HCT116 (cell line): Measurements from ENCODE around the gene BLNK. TPM values are rescaled to one million over a fixed set of nuclear protein-coding genes. Genes with fewer than 3 reads are reported as not detected.

Experiments
- ATAC-seq: fragments of 200-7000 bp; cut with Tn5 transposase; 2 replicates; pipeline ENCODE4 v1.9.1; 2020; ENCODE audit warnings: mild to moderate bottlenecking, moderate library complexity
- BruUV-seq: library from RNA; stranded (reverse); fragments of 400-500 nt; replicated peaks from 2 replicates; lab custom pipeline; 2021; lab: Mats Ljungman, UMichigan
- CTCF ChIA-PET: fragments of 300-600 bp; sonication (Branson Sonifier 250); formaldehyde crosslinking; loops from one replicate; lab custom pipeline; 2021; ENCODE audit warnings: antibody characterized with exemption; lab: Charles Lee
- POLR2A ChIA-PET: fragments of 300-600, 350-600 bp; sonication (Branson Sonifier 250); formaldehyde crosslinking; loops from one replicate; lab custom pipeline; 2021; ENCODE audit warnings: antibody characterized with exemption; lab: Charles Lee
- RAD21 ChIA-PET, 2 experiments: fragments of 300-600 bp; sonication (Branson Sonifier 250); formaldehyde crosslinking; loops; one replicate each; lab custom pipeline; 2023; ENCODE audit warnings: low total read pairs in 2 of 2; ENCODE audit not compliant: uncharacterized antibody in 2 of 2, unreplicated experiment in 2 of 2, low non-redundant PET in 1 of 2; lab: Charles Lee
- DNase-seq: peaks from one replicate; pipeline ENCODE4 v3.0.0-alpha.2; 2010; ENCODE audit warnings: low read depth, low spot score
- H2AFZ ChIP-seq: fragments of 200-600 bp; shearing (Covaris generic), sonication (generic); 2 replicates; pipeline ENCODE4 v1.6.1; 2017; ENCODE audit warnings: low read depth, mixed run types, mixed read lengths, antibody characterized with exemption, low read length; ENCODE audit not compliant: poor library complexity, severe bottlenecking
- H3K27ac ChIP-seq: 2 replicates; pipeline ENCODE4 v1.5.1; 2012; ENCODE audit warnings: low read depth, low read length
- H3K27me3 ChIP-seq: fragments of 200-600 bp; sonication (generic); 2 replicates; pipeline ENCODE4 v1.6.1; 2016; ENCODE audit warnings: mixed run types, low read length, mixed read lengths; ENCODE audit not compliant: insufficient read depth
- H3K36me3 ChIP-seq, 2 experiments: fragments of 200-500 bp in 1 of 2; fragments of 200-600 bp in 1 of 2; sonication (Bioruptor generic) in 1 of 2; sonication (generic) in 1 of 2; 2 replicates each; pipeline versions ENCODE4 v1.5.1 to v1.6.1; 2014 to 2016; ENCODE audit warnings: low read length in 2 of 2, inconsistent platforms in 1 of 2, mixed read lengths in 1 of 2, mixed run types in 1 of 2; ENCODE audit not compliant: insufficient read depth in 2 of 2, control insufficient read depth in 1 of 2
- H3K4me1 ChIP-seq, 2 experiments: fragments of 200-600 bp in 1 of 2; sonication (generic) in 1 of 2; 2 replicates each; pipeline versions ENCODE4 v1.5.1 to v1.6.1; 2012 to 2017; ENCODE audit warnings: low read length in 2 of 2, inconsistent platforms in 1 of 2, mild to moderate bottlenecking in 1 of 2, mixed read lengths in 1 of 2, mixed run types in 1 of 2, moderate library complexity in 1 of 2; ENCODE audit not compliant: insufficient read depth in 2 of 2, control insufficient read depth in 1 of 2
- H3K4me2 ChIP-seq: fragments of 200-600 bp; sonication (generic); 2 replicates; pipeline ENCODE4 v1.6.1; 2017; ENCODE audit warnings: mixed run types, low read length, mixed read lengths
- H3K4me3 ChIP-seq, 2 experiments: fragments of 200-600 bp in 1 of 2; sonication (generic) in 1 of 2; replicated peaks in 1 of 2; 2 replicates each; pipeline ENCODE4 v1.5.1; 2011 to 2016; ENCODE audit warnings: low read length in 2 of 2, control low read depth in 1 of 2, low read depth in 1 of 2, mild to moderate bottlenecking in 1 of 2, mixed read lengths in 1 of 2, mixed run types in 1 of 2
- H3K79me2 ChIP-seq: fragments of 200-600 bp; sonication (generic); 2 replicates; pipeline ENCODE4 v1.6.1; 2017; ENCODE audit warnings: mild to moderate bottlenecking, mixed run types, low read length, moderate library complexity, mixed read lengths; ENCODE audit not compliant: insufficient read depth
- H3K9ac ChIP-seq: fragments of 200-600 bp; sonication (generic); 2 replicates; pipeline ENCODE4 v1.6.1; 2016; ENCODE audit warnings: low read length, mixed read lengths
- H3K9me2 ChIP-seq: fragments of 200-600 bp; sonication (generic), shearing (Covaris generic); 2 replicates; pipeline ENCODE4 v1.6.1; 2017; ENCODE audit warnings: mixed run types, mild to moderate bottlenecking, moderate library complexity; ENCODE audit not compliant: insufficient read depth
- H3K9me3 ChIP-seq, 2 experiments: fragments of 200-500 bp in 1 of 2; fragments of 200-600 bp in 1 of 2; sonication (Bioruptor generic) in 1 of 2; sonication (generic) in 1 of 2; 2 replicates each; pipeline ENCODE4 v1.6.1; 2014 to 2017; ENCODE audit warnings: low read length in 2 of 2, mixed read lengths in 2 of 2, inconsistent platforms in 1 of 2, low read depth in 1 of 2, mild to moderate bottlenecking in 1 of 2, mixed run types in 1 of 2, moderate library complexity in 1 of 2; ENCODE audit not compliant: control insufficient read depth in 1 of 2, insufficient read depth in 1 of 2
- H4K20me1 ChIP-seq: fragments of 200-600 bp; sonication (generic), shearing (Covaris generic); 2 replicates; pipeline ENCODE4 v1.6.1; 2017; ENCODE audit warnings: mixed run types, mild to moderate bottlenecking, moderate library complexity; ENCODE audit not compliant: insufficient read depth
- CBX3 ChIP-seq: IDR thresholded peaks from 2 replicates; pipeline ENCODE4 v1.6.1; 2012; ENCODE audit warnings: low read depth
- CEBPB ChIP-seq: IDR thresholded peaks from 2 replicates; pipeline ENCODE4 v1.6.1; 2012; ENCODE audit warnings: low read depth
- CTCF ChIP-seq, 3 experiments: fragments of 200-600 bp in 1 of 3; sonication (generic) in 1 of 3; IDR thresholded peaks in 2 of 3; conservative IDR thresholded peaks in 1 of 3; 2 replicates each; pipeline ENCODE4 v1.5.1; 2012 to 2017; ENCODE audit warnings: low read depth in 2 of 3, low read length in 2 of 3, antibody characterized with exemption in 1 of 3, borderline replicate concordance in 1 of 3, control low read depth in 1 of 3, mild to moderate bottlenecking in 1 of 3, mixed read lengths in 1 of 3, mixed run types in 1 of 3, moderate library complexity in 1 of 3; ENCODE audit not compliant: insufficient read depth in 1 of 3
- EGR1 ChIP-seq: IDR thresholded peaks from 2 replicates; pipeline ENCODE4 v1.6.1; 2012; ENCODE audit warnings: low read depth
- ELF1 ChIP-seq: IDR thresholded peaks from 2 replicates; pipeline ENCODE4 v1.6.1; 2012; ENCODE audit warnings: low read depth, borderline replicate concordance
- EZH2 ChIP-seq: fragments of 200-600 bp; sonication (generic); IDR thresholded peaks from 2 replicates; pipeline ENCODE4 v1.6.1; 2017; ENCODE audit warnings: antibody characterized with exemption, mixed run types
- EZH2phosphoT487 ChIP-seq: fragments of 200-600 bp; IDR thresholded peaks from 2 replicates; pipeline ENCODE4 v1.6.1; 2018; ENCODE audit warnings: antibody characterized with exemption, borderline replicate concordance
- FOSL1 ChIP-seq: IDR thresholded peaks from 2 replicates; pipeline ENCODE4 v1.6.1; 2012; ENCODE audit warnings: low read depth
- JUND ChIP-seq: IDR thresholded peaks from 2 replicates; pipeline ENCODE4 v1.6.1; 2012
- POLR2A ChIP-seq: IDR thresholded peaks from 2 replicates; pipeline ENCODE4 v1.7.0; 2011; ENCODE audit warnings: borderline replicate concordance; ENCODE audit not compliant: insufficient read depth, insufficient read length; ENCODE audit errors: extremely low read depth
- POLR2AphosphoS5 ChIP-seq: IDR thresholded peaks from 2 replicates; pipeline ENCODE4 v1.6.1; 2011; ENCODE audit warnings: mild to moderate bottlenecking, low read depth, low read length, moderate library complexity
- RAD21 ChIP-seq: IDR thresholded peaks from 2 replicates; pipeline ENCODE4 v1.6.1; 2012; ENCODE audit warnings: low read depth, mild to moderate bottlenecking
- REST ChIP-seq: IDR thresholded peaks from 2 replicates; pipeline ENCODE4 v1.6.1; 2012; ENCODE audit warnings: low read depth
- SIN3A ChIP-seq: IDR thresholded peaks from 2 replicates; pipeline ENCODE4 v1.6.1; 2012; ENCODE audit warnings: low read depth
- SP1 ChIP-seq: IDR thresholded peaks from 2 replicates; pipeline ENCODE4 v1.6.1; 2012; ENCODE audit warnings: low read depth
- SRF ChIP-seq: IDR thresholded peaks from 2 replicates; pipeline ENCODE4 v1.6.1; 2012; ENCODE audit warnings: low read depth
- YY1 ChIP-seq: IDR thresholded peaks from 2 replicates; pipeline ENCODE4 v1.6.1; 2011; ENCODE audit warnings: low read length, low read depth, moderate library complexity, mild to moderate bottlenecking; ENCODE audit not compliant: insufficient replicate concordance; ENCODE audit errors: extremely low read depth
- ZFX ChIP-seq: fragments of 450-650 bp; IDR thresholded peaks from 2 replicates; pipeline ENCODE4 v1.6.1; 2017
- ZNF274 ChIP-seq: fragments of 200-500 bp; sonication (Bioruptor generic); IDR thresholded peaks from 2 replicates; pipeline ENCODE4 v1.6.1; 2014; ENCODE audit warnings: mild to moderate bottlenecking, low read depth, low read length, inconsistent platforms
- intact Hi-C: fragments of 100-400 bp; cut with micrococcal nuclease; formaldehyde crosslinking; loops from 2 replicates; pipeline ENCODE4 v1.10.0; 2022
- total RNA-seq: library from RNA; stranded (reverse); gene quantifications from one replicate; pipeline ENCODE4 v1.2.1, GENCODE V29; 2021; ENCODE audit not compliant: unreplicated experiment

BLNK gene
- total RNA-seq, 1 experiment from 2014 or later: 0.59 TPM

- ChIA-PET POLR2A (no interaction called here), CTCF (interaction anchor here (1.1 kb wide), 1 partner anchor 57 kb away, joined by 3 read pairs; no protein-coding TSS in a partner anchor), RAD21 (no interaction called here)
- intact Hi-C loops: no loop called here
- no peaks in the 10 kb centered on the region for H4K20me1 ChIP-seq
- no peak overlapping the region for H3K4me3 ChIP-seq
- no peaks in the 10 kb centered on the region for H3K4me1 ChIP-seq
- H3K9me2 ChIP-seq: no peaks in the 10 kb centered on the region
- peaks cover 0 to 11% of the 10 kb centered on the region in 2 experiments; a peak in 2 of 4 replicates for H3K9me3 ChIP-seq
- H3K27me3 ChIP-seq: no peaks in the 10 kb centered on the region
- H3K4me2 ChIP-seq: no peak overlapping the region
- ATAC-seq: no peak
- TF ChIP-seq JUND: no peak
- TF ChIP-seq POLR2AphosphoS5: no peak
- TF ChIP-seq FOSL1: no peak
- no peak for TF ChIP-seq SRF
- TF ChIP-seq CTCF (IDR thresholded peaks at IDR 0.05 in 2 of 3, conservative IDR thresholded peaks at IDR 0.05 in 1 of 3; ENCODE audit: borderline replicate concordance in 1 of 3, insufficient read depth in 1 of 3, low read depth in 2 of 3, low read length in 2 of 3): no peak
- TF ChIP-seq SIN3A: no peak
- no peak for TF ChIP-seq REST
- no peak for TF ChIP-seq ZNF274
- TF ChIP-seq POLR2A: no peak
- no peak for TF ChIP-seq EGR1
- TF ChIP-seq ZFX: no peak
- no peak for TF ChIP-seq ELF1
- TF ChIP-seq RAD21: no peak
- no peak for TF ChIP-seq SP1
- TF ChIP-seq EZH2: no peak
- no peak for TF ChIP-seq CBX3
- no peak for TF ChIP-seq CEBPB
- TF ChIP-seq YY1: no peak
- TF ChIP-seq EZH2phosphoT487: no peak
- H3K27ac ChIP-seq: no peak overlapping the region
- no TSS peak for BruUV-seq
- no peak for DNase-seq
- H3K9ac ChIP-seq: no peak overlapping the region
- H3K79me2 ChIP-seq: no peaks in the 10 kb centered on the region
- no peak overlapping the region for H2AFZ ChIP-seq
- H3K36me3 ChIP-seq: no peaks in the 10 kb centered on the region
Measured at GRCh38 chr10:96172666-96173065, 98.7 kb downstream of the BLNK start.
